Trophoblast cell (in vitro differentiated cells and primary cell): Measurements from ENCODE around the gene IVD.

Experiments
- DNase-seq, 2 donors: peaks; one replicate each; pipeline ENCODE4 v3.0.0-alpha.2; 2016
- H2AFZ ChIP-seq: 2 replicates; pipeline ENCODE4 v1.6.1; 2013; ENCODE audit warnings: low read length, moderate library complexity, mild to moderate bottlenecking; ENCODE audit not compliant: insufficient read depth, poor library complexity
- H2AK5ac ChIP-seq: 2 replicates; pipeline ENCODE4 v1.6.1; 2013; ENCODE audit warnings: mild to moderate bottlenecking, low read length
- H2BK120ac ChIP-seq: 2 replicates; pipeline ENCODE4 v1.6.1; 2013; ENCODE audit warnings: low read length, mild to moderate bottlenecking, moderate library complexity; ENCODE audit not compliant: insufficient read depth, poor library complexity
- H2BK12ac ChIP-seq: 2 replicates; pipeline ENCODE4 v1.6.1; 2013; ENCODE audit warnings: mild to moderate bottlenecking, low read length, moderate library complexity
- H2BK5ac ChIP-seq: 2 replicates; pipeline ENCODE4 v1.6.1; 2013; ENCODE audit warnings: low read length, low read depth, moderate library complexity, mild to moderate bottlenecking; ENCODE audit not compliant: poor library complexity
- H3K14ac ChIP-seq: 2 replicates; pipeline ENCODE4 v1.6.1; 2013; ENCODE audit warnings: mild to moderate bottlenecking, low read length
- H3K18ac ChIP-seq: 2 replicates; pipeline ENCODE4 v1.6.1; 2013; ENCODE audit warnings: mild to moderate bottlenecking, low read length
- H3K23ac ChIP-seq: 2 replicates; pipeline ENCODE4 v1.6.1; 2013; ENCODE audit warnings: low read length
- H3K27ac ChIP-seq: 2 replicates; pipeline ENCODE4 v1.5.1; 2013; ENCODE audit warnings: low read depth, mild to moderate bottlenecking, inconsistent platforms, low read length, moderate library complexity
- H3K27me3 ChIP-seq: 2 replicates; pipeline ENCODE4 v1.6.1; 2013; ENCODE audit warnings: inconsistent platforms, mild to moderate bottlenecking, low read length, moderate library complexity; ENCODE audit not compliant: insufficient read depth
- H3K36me3 ChIP-seq, 2 experiments: 1 replicate in 1 of 2; 2 replicates in 1 of 2; pipeline ENCODE4 v1.6.1; 2013; ENCODE audit warnings: low read length in 2 of 2, mild to moderate bottlenecking in 2 of 2, moderate library complexity in 1 of 2; ENCODE audit not compliant: insufficient read depth in 2 of 2, control insufficient read depth in 1 of 2
- H3K4ac ChIP-seq: 2 replicates; pipeline ENCODE4 v1.6.1; 2013; ENCODE audit warnings: low read depth, mild to moderate bottlenecking, low read length, moderate library complexity
- H3K4me1 ChIP-seq, 2 experiments: 1 replicate in 1 of 2; 2 replicates in 1 of 2; pipeline ENCODE4 v1.6.1; 2013; ENCODE audit warnings: low read length in 2 of 2, mild to moderate bottlenecking in 2 of 2, moderate library complexity in 1 of 2; ENCODE audit not compliant: insufficient read depth in 2 of 2, control insufficient read depth in 1 of 2
- H3K4me2 ChIP-seq: 2 replicates; pipeline ENCODE4 v1.6.1; 2013; ENCODE audit warnings: inconsistent platforms, mild to moderate bottlenecking, low read length, moderate library complexity
- H3K4me3 ChIP-seq: 2 replicates; pipeline ENCODE4 v1.5.1; 2013; ENCODE audit warnings: mild to moderate bottlenecking, low read depth, low read length, inconsistent platforms
- H3K79me1 ChIP-seq: one replicate; pipeline ENCODE4 v1.6.1; 2013; ENCODE audit warnings: low read length
- H3K79me2 ChIP-seq: 2 replicates; pipeline ENCODE4 v1.6.1; 2013; ENCODE audit warnings: low read length, mild to moderate bottlenecking; ENCODE audit not compliant: control insufficient read depth, insufficient read depth, poor library complexity
- H3K9ac ChIP-seq: 2 replicates; pipeline ENCODE4 v1.6.1; 2013; ENCODE audit warnings: mild to moderate bottlenecking, low read length
- H3K9me3 ChIP-seq: 2 replicates; pipeline ENCODE4 v1.6.1; 2013; ENCODE audit warnings: low read depth, mild to moderate bottlenecking, control low read depth, inconsistent platforms, low read length; ENCODE audit not compliant: insufficient read depth
- H4K12ac ChIP-seq: 2 replicates; pipeline ENCODE4 v1.6.1; 2013; ENCODE audit warnings: low read depth, mild to moderate bottlenecking, low read length, moderate library complexity
- H4K8ac ChIP-seq: 2 replicates; pipeline ENCODE4 v1.6.1; 2013; ENCODE audit warnings: low read depth, mild to moderate bottlenecking, low read length, moderate library complexity
- H4K91ac ChIP-seq: one replicate; pipeline ENCODE4 v1.6.1; 2013; ENCODE audit warnings: low read depth, mild to moderate bottlenecking, low read length, moderate library complexity
- WGBS: extraction: QIAGEN DNeasy Blood & Tissue Kit; methylation state at CpG from one replicate; pipeline ENCODE4 v1.1.7; 2013; ENCODE audit warnings: missing lambda C conversion rate; ENCODE audit not compliant: insufficient read length, insufficient coverage; ENCODE audit errors: extremely low coverage; 5-methylcytosine and 5-hydroxymethylcytosine counted together

IVD gene

DNA sequence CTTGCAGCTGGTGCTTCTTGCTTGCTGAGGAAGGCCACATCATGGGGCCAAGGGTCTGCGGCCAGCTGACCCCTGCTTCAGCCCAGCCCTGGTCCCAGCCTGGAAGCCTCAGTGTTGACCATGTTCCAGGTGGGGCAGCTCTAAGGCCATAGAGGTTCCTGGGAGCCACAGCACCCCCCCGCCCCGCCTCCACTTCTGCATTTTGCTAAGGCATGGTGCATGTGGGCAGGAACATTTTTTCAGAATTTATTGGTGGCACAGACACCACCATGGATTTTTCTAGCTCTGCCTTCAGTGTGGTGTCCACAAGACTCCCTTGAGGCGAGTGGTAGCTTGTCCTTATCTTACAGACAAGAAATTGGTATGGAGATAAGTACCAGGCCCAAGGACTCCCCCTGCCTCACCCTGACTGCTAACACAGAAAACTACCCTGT, 63.3 kb downstream of the IVD start:
- Histone ChIP-seq H3K27ac (no peak overlapping the region), H3K27me3 (no peaks in the 10 kb centered on the region), H3K4me2 (no peak overlapping the region), H3K9ac (no peak overlapping the region), H3K36me3 (peaks cover 24 to 35% of the 10 kb centered on the region in 2 experiments), H3K4me3 (no peak overlapping the region), H3K9me3 (no peaks in the 10 kb centered on the region), H2BK5ac (no peak overlapping the region), H4K8ac (no peak overlapping the region), H2BK12ac (no peak overlapping the region), H3K18ac (no peak overlapping the region), H4K12ac (no peak overlapping the region), H3K79me1 (peaks cover 10% of the 10 kb centered on the region), H3K14ac (no peak overlapping the region), H3K23ac (no peak overlapping the region), H2BK120ac (no peak overlapping the region), H4K91ac (no peak overlapping the region), H3K4ac (no peak overlapping the region), H2AFZ (no peak overlapping the region), H3K79me2 (peaks cover 7% of the 10 kb centered on the region), H2AK5ac (no peak overlapping the region), H3K4me1 (peaks cover 15 to 35% of the 10 kb centered on the region in 2 experiments)
- WGBS: no CpG with 5 or more reads among the region's 4 CpGs
- no peak for DNase-seq

GRCh38 chr15:40469776-40470390, 64.3 kb downstream of the IVD start:
- Histone ChIP-seq H3K4me2 (peak overlapping the region; percentile 88), H3K18ac (no peak overlapping the region), H3K9me3 (no peaks in the 10 kb centered on the region), H4K12ac (no peak overlapping the region), H3K27ac (peak overlapping the region; percentile 76), H3K27me3 (no peaks in the 10 kb centered on the region), H2AK5ac (no peak overlapping the region), H3K9ac (no peak overlapping the region), H4K8ac (no peak overlapping the region), H2BK120ac (no peak overlapping the region), H3K79me2 (peaks cover 7% of the 10 kb centered on the region), H3K14ac (no peak overlapping the region), H2AFZ (no peak overlapping the region), H2BK5ac (no peak overlapping the region), H3K4ac (no peak overlapping the region), H4K91ac (no peak overlapping the region), H3K4me3 (peak overlapping the region; percentile 1), H3K36me3 (peaks cover 21 to 26% of the 10 kb centered on the region in 2 experiments), H3K23ac (no peak overlapping the region), H2BK12ac (no peak overlapping the region), H3K79me1 (peaks cover 10% of the 10 kb centered on the region), H3K4me1 (peaks cover 13 to 27% of the 10 kb centered on the region in 2 experiments)
- DNase-seq: no peak
- WGBS: no CpG with 5 or more reads among the region's 7 CpGs

GRCh38 chr15:40470423-40471104, 65.0 kb downstream of the IVD start, which contains the start of gene CHST14:
Gene CHST14 (plus strand): TSS chr15:40470984. CDS start chr15:40471214, 230 bp downstream.
- peak; percentile 75 to 81 for DNase-seq
- peak within 1 kb of the TSS; percentile 71 for H2AK5ac ChIP-seq
- H3K9ac ChIP-seq: peak within 1 kb of the TSS; percentile 35
- H4K12ac ChIP-seq: peak within 1 kb of the TSS; percentile 60
- H2BK120ac ChIP-seq: peak within 1 kb of the TSS; percentile 61
- H3K36me3 ChIP-seq: peaks cover 17 to 20% of the 10 kb centered on the region in 2 experiments
- peaks cover 7% of the 10 kb centered on the region for H3K79me2 ChIP-seq
- H3K27ac ChIP-seq: peak within 1 kb of the TSS; percentile 76
- peak within 1 kb of the TSS; percentile 92 for H3K4me2 ChIP-seq
- peaks cover 10% of the 10 kb centered on the region for H3K79me1 ChIP-seq
- H4K91ac ChIP-seq: peak within 1 kb of the TSS; percentile 90
- H3K23ac ChIP-seq: no peak within 1 kb of the TSS
- peak within 1 kb of the TSS; percentile 85 for H3K18ac ChIP-seq
- peak within 1 kb of the TSS; percentile 23 for H2BK12ac ChIP-seq
- H2BK5ac ChIP-seq: peak within 1 kb of the TSS; percentile 42
- H3K14ac ChIP-seq: peak within 1 kb of the TSS; percentile 94
- peak within 1 kb of the TSS; percentile 68 for H3K4me3 ChIP-seq
- peak within 1 kb of the TSS; percentile 57 for H3K4ac ChIP-seq
- H2AFZ ChIP-seq: peak within 1 kb of the TSS; percentile 56
- no peaks in the 10 kb centered on the region for H3K27me3 ChIP-seq
- peak within 1 kb of the TSS; percentile 82 for H4K8ac ChIP-seq
- no CpG with 5 or more reads among the region's 52 CpGs for WGBS
- peaks cover 13 to 24% of the 10 kb centered on the region in 2 experiments for H3K4me1 ChIP-seq
- H3K9me3 ChIP-seq: no peaks in the 10 kb centered on the region
